GM23338 (cell line): ENCODE results near the gene MBNL1. TPM values are rescaled to one million over a fixed set of nuclear protein-coding genes. Genes with fewer than 3 reads are reported as not detected.

ENCODE experiments used
- ATAC-seq: fragments of 200-7000 bp; cut with Tn5 transposase; 3 replicates; pipeline ENCODE4 v1.9.1; 2020
- DNase-seq: peaks from one replicate; pipeline ENCODE4 v3.0.0-alpha.2; 2015; ENCODE audit warnings: low spot score
- H2AFZ ChIP-seq: fragments of 200-600 bp; sonication (generic); 2 replicates; pipeline ENCODE4 v1.8.0; 2016; ENCODE audit warnings: antibody characterized with exemption, mild to moderate bottlenecking, moderate library complexity
- H3F3A ChIP-seq: fragments of 200-600 bp; sonication (generic); replicated peaks from 2 replicates; pipeline ENCODE4 v1.8.0; 2017; ENCODE audit warnings: antibody characterized with exemption, mixed run types, low read depth
- H3K27ac ChIP-seq: fragments of 200-600 bp; sonication (generic); 2 replicates; pipeline ENCODE4 v1.6.1; 2016; ENCODE audit warnings: low read depth
- H3K27me3 ChIP-seq: fragments of 200-600 bp; sonication (generic); 2 replicates; pipeline ENCODE4 v1.8.0; 2016; ENCODE audit warnings: mild to moderate bottlenecking, mixed run types, moderate library complexity; ENCODE audit not compliant: insufficient read depth
- H3K36me3 ChIP-seq: fragments of 200-600 bp; sonication (generic); 2 replicates; pipeline ENCODE4 v1.8.0; 2016; ENCODE audit warnings: mild to moderate bottlenecking; ENCODE audit not compliant: insufficient read depth
- H3K4me1 ChIP-seq: fragments of 200-600 bp; sonication (generic); 2 replicates; pipeline ENCODE4 v1.8.0; 2016; ENCODE audit warnings: mild to moderate bottlenecking, moderate library complexity; ENCODE audit not compliant: insufficient read depth
- H3K4me2 ChIP-seq: fragments of 200-600 bp; sonication (generic); 2 replicates; pipeline ENCODE4 v1.7.1; 2017; ENCODE audit warnings: mixed run types
- H3K4me3 ChIP-seq: fragments of 200-600 bp; sonication (generic); 2 replicates; pipeline ENCODE4 v1.6.1; 2016; ENCODE audit warnings: mixed run types
- H3K79me2 ChIP-seq: fragments of 200-600 bp; sonication (generic); replicated peaks from 2 replicates; pipeline ENCODE4 v1.8.0; 2017; ENCODE audit warnings: mild to moderate bottlenecking; ENCODE audit not compliant: insufficient read depth
- H3K9me2 ChIP-seq: fragments of 200-600 bp; sonication (generic); 2 replicates; pipeline ENCODE4 v1.8.0; 2017; ENCODE audit not compliant: insufficient read depth
- H4K20me1 ChIP-seq: fragments of 200-600 bp; sonication (generic); replicated peaks from 2 replicates; pipeline ENCODE4 v1.8.0; 2017; ENCODE audit warnings: mild to moderate bottlenecking; ENCODE audit not compliant: insufficient read depth
- H3K27ac Mint-ChIP-seq: 2 replicates; pipeline ENCODE4 v1.8.0; 2020; ENCODE audit warnings: inconsistent platforms, mild to moderate bottlenecking, moderate library complexity, mixed read lengths
- H3K27me3 Mint-ChIP-seq: 3 replicates; pipeline ENCODE4 v1.8.0; 2022; ENCODE audit warnings: low read depth, mild to moderate bottlenecking, moderate library complexity, mixed read lengths, inconsistent platforms; ENCODE audit not compliant: insufficient read depth, poor library complexity
- H3K36me3 Mint-ChIP-seq: 3 replicates; pipeline ENCODE4 v1.8.0; 2021; ENCODE audit warnings: low read depth, mild to moderate bottlenecking, inconsistent platforms, moderate library complexity, mixed read lengths
- H3K4me1 Mint-ChIP-seq: 3 replicates; pipeline ENCODE4 v1.8.0; 2020; ENCODE audit warnings: mild to moderate bottlenecking, inconsistent platforms, mixed read lengths
- H3K4me3 Mint-ChIP-seq: 3 replicates; pipeline ENCODE4 v1.8.0; 2021; ENCODE audit warnings: moderate library complexity, mild to moderate bottlenecking, inconsistent platforms, mixed read lengths
- H3K9me3 Mint-ChIP-seq: 3 replicates; pipeline ENCODE4 v1.8.0; 2020; ENCODE audit warnings: moderate library complexity, mild to moderate bottlenecking, inconsistent platforms, mixed read lengths
- CREB1 ChIP-seq: fragments of 250-450 bp; sonication (Bioruptor Pico); IDR thresholded peaks from 2 replicates; pipeline ENCODE4 v1.5.0; 2020; ENCODE audit warnings: low read depth, mild to moderate bottlenecking, moderate library complexity
- CTCF ChIP-seq, 2 experiments: fragments of 200-600 bp in 1 of 2; sonication (generic) in 1 of 2; conservative IDR thresholded peaks; 2 replicates each; pipeline versions ENCODE4 v1.5.1 to v1.6.1; 2016 to 2017; ENCODE audit warnings: antibody characterized with exemption in 2 of 2, low read depth in 2 of 2, mild to moderate bottlenecking in 2 of 2, moderate library complexity in 1 of 2
- ETS1 ChIP-seq: IDR thresholded peaks from 2 replicates; pipeline ENCODE4 v1.6.1; 2016; ENCODE audit warnings: antibody characterized with exemption
- EZH2 ChIP-seq: fragments of 200-600 bp; sonication (generic); IDR thresholded peaks from one replicate; pipeline ENCODE4 v1.8.0; 2017; ENCODE audit warnings: antibody characterized with exemption, mild to moderate bottlenecking, low read depth; ENCODE audit not compliant: unreplicated experiment
- EZH2phosphoT487 ChIP-seq: fragments of 200-600 bp; sonication (generic); IDR thresholded peaks from one replicate; pipeline ENCODE4 v1.8.1; 2018; ENCODE audit warnings: antibody characterized with exemption; ENCODE audit not compliant: unreplicated experiment
- JUNB ChIP-seq: IDR thresholded peaks from one replicate; pipeline ENCODE4 v1.6.1; 2016; ENCODE audit warnings: antibody characterized with exemption; ENCODE audit not compliant: unreplicated experiment
- NANOG ChIP-seq: IDR thresholded peaks from 2 replicates; pipeline ENCODE4 v1.6.1; 2016; ENCODE audit warnings: antibody characterized with exemption, borderline replicate concordance
- POLR2AphosphoS5 ChIP-seq: IDR thresholded peaks from 2 replicates; pipeline ENCODE4 v1.6.1; 2016; ENCODE audit warnings: antibody characterized with exemption, low read depth
- REST ChIP-seq: IDR thresholded peaks from one replicate; pipeline ENCODE4 v1.6.1; 2018; ENCODE audit warnings: antibody characterized with exemption; ENCODE audit not compliant: unreplicated experiment
- STAT1 ChIP-seq: IDR thresholded peaks from one replicate; pipeline ENCODE4 v1.6.1; 2016; ENCODE audit warnings: antibody characterized with exemption; ENCODE audit not compliant: unreplicated experiment
- ZNF114 ChIP-seq: fragments of 250-450 bp; sonication (Bioruptor Pico); IDR thresholded peaks from 2 replicates; pipeline ENCODE4 v1.5.0; 2020; ENCODE audit warnings: mild to moderate bottlenecking, moderate library complexity
- ZNF331 ChIP-seq: fragments of 250-450 bp; sonication (Bioruptor Pico); IDR thresholded peaks from 2 replicates; pipeline ENCODE4 v1.5.0; 2020; ENCODE audit warnings: low read depth, mild to moderate bottlenecking, moderate library complexity
- polyA plus RNA-seq: library from polyadenylated mRNA; unstranded; fragments of >200 nt; fragmentation: Nextera tagmentation; extraction: Ambion mirVana; gene quantifications from 2 replicates; pipeline ENCODE4 v1.2.1, GENCODE V29; 2016
- total RNA-seq: library from RNA; depleted of rRNA; stranded (reverse); fragments of >200 nt; shearing (Covaris generic); gene quantifications from 2 replicates; pipeline ENCODE4 v1.2.3, GENCODE V29; 2014
- TF ChIP-seq, protein P1 (sequence below): fragments of 250-450 bp; sonication (Bioruptor Pico); IDR thresholded peaks from 2 replicates; pipeline ENCODE4 v1.5.0; 2020; ENCODE audit warnings: mild to moderate bottlenecking, moderate library complexity

The MBNL1 gene
- total and polyA plus RNA-seq, 2 experiments from 2014 or later: 9.4 to 23.2 TPM

DNA sequence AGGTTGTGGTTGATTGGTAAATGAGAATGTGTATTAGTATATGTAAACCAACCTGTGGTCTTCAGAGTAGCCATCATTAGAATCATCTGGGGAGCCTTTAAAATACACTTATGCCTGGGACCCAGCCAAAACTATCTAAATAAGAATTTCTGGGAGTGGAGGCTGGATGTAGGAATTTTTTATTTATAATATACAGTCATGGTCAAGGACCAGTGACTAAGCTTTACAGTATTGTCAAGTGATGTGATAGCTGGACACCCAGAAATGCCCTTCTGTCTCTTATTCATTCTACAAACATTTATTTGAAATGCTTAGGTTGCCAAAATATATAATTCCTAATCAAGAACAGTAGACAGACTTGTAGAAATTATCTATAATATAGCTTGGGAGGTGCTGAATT lies 132.2 kb downstream of the MBNL1 start:
- peaks cover 67% of the 10 kb centered on the region for H3K79me2 ChIP-seq
- H3K4me1 Mint-ChIP-seq: peaks cover 41% of the 10 kb centered on the region

More for the DNA sequence above, 132.2 kb downstream of the MBNL1 start:
- no peaks in the 10 kb centered on the region for H4K20me1 ChIP-seq
- no peak overlapping the region for H3K4me2 ChIP-seq
- Mint-ChIP-seq H3K9me3 (no peaks in the 10 kb centered on the region; the same call in 2 of the 3 replicates), H3K36me3 (peaks cover 11% of the 10 kb centered on the region; the same call in 2 of the 3 replicates), H3K27me3 (peaks cover 2% of the 10 kb centered on the region), H3K4me3 (no peak overlapping the region), H3K27ac (no peak overlapping the region)
- H3K4me1 ChIP-seq: peaks cover 37% of the 10 kb centered on the region
- H3K27me3 ChIP-seq: no peaks in the 10 kb centered on the region
- H3K36me3 ChIP-seq: no peaks in the 10 kb centered on the region
- H2AFZ ChIP-seq: no peak overlapping the region
- H3F3A ChIP-seq: no peaks in the 10 kb centered on the region
- no peaks in the 10 kb centered on the region for H3K9me2 ChIP-seq
- H3K27ac ChIP-seq: no peak overlapping the region
- H3K4me3 ChIP-seq: no peak overlapping the region
- no peak for ATAC-seq
- no peak for DNase-seq
- TF ChIP-seq ZNF331 (CRISPR knock-in tag) (no peak), ZNF114 (CRISPR knock-in tag) (no peak), STAT1 (no peak), EZH2 (no peak), JUNB (no peak), REST (no peak), ETS1 (no peak), EZH2phosphoT487 (no peak), NANOG (no peak), CREB1 (CRISPR knock-in tag) (no peak), POLR2AphosphoS5 (no peak), CTCF (conservative IDR thresholded peaks at IDR 0.05; ENCODE audit: low read depth in 2 of 2) (no peak)
- TF ChIP-seq, protein P1, sequence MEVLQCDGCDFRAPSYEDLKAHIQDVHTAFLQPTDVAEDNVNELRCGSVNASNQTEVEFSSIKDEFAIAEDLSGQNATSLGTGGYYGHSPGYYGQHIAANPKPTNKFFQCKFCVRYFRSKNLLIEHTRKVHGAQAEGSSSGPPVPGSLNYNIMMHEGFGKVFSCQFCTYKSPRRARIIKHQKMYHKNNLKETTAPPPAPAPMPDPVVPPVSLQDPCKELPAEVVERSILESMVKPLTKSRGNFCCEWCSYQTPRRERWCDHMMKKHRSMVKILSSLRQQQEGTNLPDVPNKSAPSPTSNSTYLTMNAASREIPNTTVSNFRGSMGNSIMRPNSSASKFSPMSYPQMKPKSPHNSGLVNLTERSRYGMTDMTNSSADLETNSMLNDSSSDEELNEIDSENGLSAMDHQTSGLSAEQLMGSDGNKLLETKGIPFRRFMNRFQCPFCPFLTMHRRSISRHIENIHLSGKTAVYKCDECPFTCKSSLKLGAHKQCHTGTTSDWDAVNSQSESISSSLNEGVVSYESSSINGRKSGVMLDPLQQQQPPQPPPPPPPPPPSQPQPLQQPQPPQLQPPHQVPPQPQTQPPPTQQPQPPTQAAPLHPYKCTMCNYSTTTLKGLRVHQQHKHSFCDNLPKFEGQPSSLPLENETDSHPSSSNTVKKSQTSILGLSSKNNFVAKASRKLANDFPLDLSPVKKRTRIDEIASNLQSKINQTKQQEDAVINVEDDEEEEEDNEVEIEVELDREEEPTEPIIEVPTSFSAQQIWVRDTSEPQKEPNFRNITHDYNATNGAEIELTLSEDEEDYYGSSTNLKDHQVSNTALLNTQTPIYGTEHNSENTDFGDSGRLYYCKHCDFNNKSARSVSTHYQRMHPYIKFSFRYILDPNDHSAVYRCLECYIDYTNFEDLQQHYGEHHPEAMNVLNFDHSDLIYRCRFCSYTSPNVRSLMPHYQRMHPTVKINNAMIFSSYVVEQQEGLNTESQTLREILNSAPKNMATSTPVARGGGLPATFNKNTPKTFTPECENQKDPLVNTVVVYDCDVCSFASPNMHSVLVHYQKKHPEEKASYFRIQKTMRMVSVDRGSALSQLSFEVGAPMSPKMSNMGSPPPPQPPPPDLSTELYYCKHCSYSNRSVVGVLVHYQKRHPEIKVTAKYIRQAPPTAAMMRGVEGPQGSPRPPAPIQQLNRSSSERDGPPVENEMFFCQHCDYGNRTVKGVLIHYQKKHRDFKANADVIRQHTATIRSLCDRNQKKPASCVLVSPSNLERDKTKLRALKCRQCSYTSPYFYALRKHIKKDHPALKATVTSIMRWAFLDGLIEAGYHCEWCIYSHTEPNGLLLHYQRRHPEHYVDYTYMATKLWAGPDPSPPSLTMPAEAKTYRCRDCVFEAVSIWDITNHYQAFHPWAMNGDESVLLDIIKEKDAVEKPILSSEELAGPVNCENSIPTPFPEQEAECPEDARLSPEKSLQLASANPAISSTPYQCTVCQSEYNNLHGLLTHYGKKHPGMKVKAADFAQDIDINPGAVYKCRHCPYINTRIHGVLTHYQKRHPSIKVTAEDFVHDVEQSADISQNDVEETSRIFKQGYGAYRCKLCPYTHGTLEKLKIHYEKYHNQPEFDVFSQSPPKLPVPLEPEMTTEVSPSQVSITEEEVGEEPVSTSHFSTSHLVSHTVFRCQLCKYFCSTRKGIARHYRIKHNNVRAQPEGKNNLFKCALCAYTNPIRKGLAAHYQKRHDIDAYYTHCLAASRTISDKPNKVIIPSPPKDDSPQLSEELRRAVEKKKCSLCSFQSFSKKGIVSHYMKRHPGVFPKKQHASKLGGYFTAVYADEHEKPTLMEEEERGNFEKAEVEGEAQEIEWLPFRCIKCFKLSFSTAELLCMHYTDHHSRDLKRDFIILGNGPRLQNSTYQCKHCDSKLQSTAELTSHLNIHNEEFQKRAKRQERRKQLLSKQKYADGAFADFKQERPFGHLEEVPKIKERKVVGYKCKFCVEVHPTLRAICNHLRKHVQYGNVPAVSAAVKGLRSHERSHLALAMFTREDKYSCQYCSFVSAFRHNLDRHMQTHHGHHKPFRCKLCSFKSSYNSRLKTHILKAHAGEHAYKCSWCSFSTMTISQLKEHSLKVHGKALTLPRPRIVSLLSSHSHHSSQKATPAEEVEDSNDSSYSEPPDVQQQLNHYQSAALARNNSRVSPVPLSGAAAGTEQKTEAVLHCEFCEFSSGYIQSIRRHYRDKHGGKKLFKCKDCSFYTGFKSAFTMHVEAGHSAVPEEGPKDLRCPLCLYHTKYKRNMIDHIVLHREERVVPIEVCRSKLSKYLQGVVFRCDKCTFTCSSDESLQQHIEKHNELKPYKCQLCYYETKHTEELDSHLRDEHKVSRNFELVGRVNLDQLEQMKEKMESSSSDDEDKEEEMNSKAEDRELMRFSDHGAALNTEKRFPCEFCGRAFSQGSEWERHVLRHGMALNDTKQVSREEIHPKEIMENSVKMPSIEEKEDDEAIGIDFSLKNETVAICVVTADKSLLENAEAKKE (CRISPR knock-in tag): no peak
